Ascending aorta (tissue), 2 donors: ENCODE data around the gene FITM1. TPM values are rescaled to one million over a fixed set of nuclear protein-coding genes. Genes with fewer than 3 reads are reported as not detected.

Experiments used
- DNase-seq, 2 donors: peaks; one replicate each; pipeline ENCODE4 v3.0.0-alpha.2; 2019; ENCODE audit warnings: low spot score in 2 of 2
- H3K27ac ChIP-seq, 2 donors: fragments of 200-600 bp; sonication (generic); one replicate each; pipeline ENCODE4 v1.5.1; 2016 to 2017; ENCODE audit warnings: mild to moderate bottlenecking in 1 of 2
- H3K27me3 ChIP-seq: fragments of 200-600 bp; sonication (generic); one replicate; pipeline ENCODE4 v1.5.1; 2017
- H3K36me3 ChIP-seq, 2 donors: fragments of 200-600 bp; sonication (generic); one replicate each; pipeline ENCODE4 v1.5.1; 2016
- H3K4me1 ChIP-seq, 2 donors: fragments of 200-600 bp; sonication (generic); one replicate each; pipeline ENCODE4 v1.5.1; 2016 to 2017; ENCODE audit warnings: mild to moderate bottlenecking in 1 of 2
- H3K4me3 ChIP-seq, 2 donors: fragments of 200-600 bp; sonication (generic); one replicate each; pipeline ENCODE4 v1.5.1; 2016 to 2017; ENCODE audit warnings: mild to moderate bottlenecking in 1 of 2
- H3K9me3 ChIP-seq, 2 donors: fragments of 200-600 bp; sonication (generic); one replicate each; pipeline ENCODE4 v1.5.1; 2016
- CTCF ChIP-seq, 3 experiments: fragments of 200-600 bp in 2 of 3; fragments of 450-650 bp in 1 of 3; sonication (generic) in 2 of 3; IDR thresholded peaks; one replicate each; pipeline ENCODE4 v1.5.1; 2016 to 2019; ENCODE audit warnings: antibody characterized with exemption in 3 of 3, mild to moderate bottlenecking in 1 of 3, moderate library complexity in 1 of 3
- intact Hi-C: fragments of 100-400 bp; cut with DNase I; formaldehyde crosslinking; loops from one replicate; pipeline ENCODE4 v1.15.1; 2023
- total RNA-seq: library from RNA; depleted of rRNA; stranded (reverse); fragments of >200 nt; gene quantifications from one replicate; pipeline ENCODE4 v1.1.0, GENCODE V29; 2016

The FITM1 gene
- total RNA-seq, 1 donor from 2014 or later, result not detected

- peaks cover 19 to 21% of the 10 kb centered on the region in 2 donors for H3K36me3 ChIP-seq
- H3K4me1 ChIP-seq, result peaks cover 9 to 18% of the 10 kb centered on the region in 2 donors
- no peaks in the 10 kb centered on the region for H3K27me3 ChIP-seq
- peak overlapping the region; percentile 98 to 100 for H3K27ac ChIP-seq
- TF ChIP-seq CTCF (IDR thresholded peaks at IDR 0.05), result no peak
- no peaks in the 10 kb centered on the region for H3K9me3 ChIP-seq
- peak overlapping the region; percentile 78 to 79 for H3K4me3 ChIP-seq
- peak; percentile 69 to 96 for DNase-seq
- intact Hi-C loops, result loop anchor here (1.0 to 10.0 kb wide), 8 partner anchors 20 to 793 kb away; partner anchors contain the start of genes IPO4, IRF9, NFATC4 and PABPN1
Observed at GRCh38 chr14:24113801-24114531, 16.5 kb upstream of the FITM1 start.

DNA sequence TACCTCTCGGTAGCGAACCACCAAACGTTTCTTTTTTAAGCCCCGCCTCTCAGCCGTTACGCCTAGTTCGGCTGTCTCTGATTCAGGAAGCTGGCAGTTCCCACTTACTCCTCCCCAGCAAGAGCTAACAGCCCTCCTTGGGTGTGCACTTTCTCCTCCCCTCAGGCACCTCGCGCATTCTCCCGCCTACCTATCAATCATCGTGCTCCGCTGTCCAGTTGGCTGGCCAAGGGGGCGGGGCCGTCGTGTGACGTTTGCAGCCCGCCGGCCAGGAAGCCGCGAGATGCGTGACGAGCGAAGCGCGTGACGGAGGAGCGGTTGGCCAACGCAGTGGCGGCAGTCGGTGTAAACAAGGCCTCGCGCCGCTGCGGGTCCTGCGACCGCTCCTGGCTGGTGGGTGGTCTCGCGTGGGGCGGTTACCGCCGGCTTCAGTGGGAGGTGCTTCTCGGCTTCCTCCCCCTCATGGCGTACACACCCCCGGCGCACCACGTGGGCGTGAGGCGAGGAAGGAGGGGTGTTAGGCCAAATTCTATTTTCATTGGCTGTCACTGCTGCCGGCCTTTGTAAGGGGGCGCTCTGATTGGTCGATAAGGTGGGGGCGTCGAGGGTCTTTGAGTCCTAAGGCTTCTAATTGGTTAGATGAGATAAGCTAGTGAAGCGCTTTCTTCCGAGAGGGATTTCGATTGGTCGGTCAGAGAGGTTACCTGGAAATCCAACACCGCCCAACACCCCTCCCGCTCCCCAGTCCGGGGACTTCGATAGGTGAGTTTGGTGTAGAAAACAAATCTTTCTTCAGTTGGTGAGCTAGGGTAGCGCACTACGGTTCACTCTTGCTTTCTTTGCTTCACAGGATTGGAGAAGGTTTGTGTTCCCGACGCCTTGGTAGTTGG, 15.7 kb upstream of the FITM1 start, which contains the start of the genes DCAF11 and NRL:
Gene DCAF11 (plus strand): TSS at position 246 of the 890 bp plus-strand sequence. CDS start 818 bp downstream, outside the sequence.
Gene NRL (minus strand): TSS at position 418 of the 890 bp plus-strand sequence. CDS start 32,101 bp downstream, outside the sequence.
- intact Hi-C loops, result loop anchor here (1.0 to 10.0 kb wide), 11 partner anchors 20 to 793 kb away; partner anchors contain the start of genes EMC9, IPO4, IRF9 and NFATC4
- Histone ChIP-seq H3K9me3 (no peaks in the 10 kb centered on the region), H3K4me3 (peak within 1 kb of the TSS; percentile 78 to 79), H3K36me3 (peaks cover 27 to 29% of the 10 kb centered on the region in 2 donors), H3K27me3 (no peaks in the 10 kb centered on the region), H3K4me1 (peaks cover 9 to 16% of the 10 kb centered on the region in 2 donors), H3K27ac (peak within 1 kb of the TSS; percentile 98 to 100)
- TF ChIP-seq CTCF (IDR thresholded peaks at IDR 0.05), result no peak
- peak; percentile 97 to 99 for DNase-seq

- Histone ChIP-seq H3K36me3 (peaks cover 35 to 36% of the 10 kb centered on the region in 2 donors), H3K27ac (peak overlapping the region; percentile 98 to 100), H3K9me3 (no peaks in the 10 kb centered on the region), H3K27me3 (no peaks in the 10 kb centered on the region), H3K4me1 (peaks cover 9 to 16% of the 10 kb centered on the region in 2 donors), H3K4me3 (peak overlapping the region; percentile 78 to 79)
- intact Hi-C loops, result loop anchor here (1.0 to 10.0 kb wide), 8 partner anchors 21 to 641 kb away; partner anchors contain the start of genes EMC9, IPO4, NFATC4 and PSME1
- DNase-seq, result no peak
- no peak for TF ChIP-seq CTCF (IDR thresholded peaks at IDR 0.05)
Observed at GRCh38 chr14:24115422-24116127, 14.9 kb upstream of the FITM1 start.

GRCh38 chr14:24116128-24116814, 14.2 kb upstream of the FITM1 start:
- no peaks in the 10 kb centered on the region for H3K9me3 ChIP-seq
- peak overlapping the region; percentile 78 to 79 for H3K4me3 ChIP-seq
- H3K4me1 ChIP-seq, result peaks cover 9 to 16% of the 10 kb centered on the region in 2 donors
- DNase-seq, result no peak
- H3K27me3 ChIP-seq, result no peaks in the 10 kb centered on the region
- no peak overlapping the region for H3K27ac ChIP-seq
- peaks cover 42 to 43% of the 10 kb centered on the region in 2 donors for H3K36me3 ChIP-seq
- intact Hi-C loops, result loop anchor here (10.0 kb wide), 2 partner anchors 249 to 641 kb away; partner anchors contain the start of gene NFATC4
- no peak for TF ChIP-seq CTCF (IDR thresholded peaks at IDR 0.05)
